ENCODE data around the gene SLC39A9. TPM values are rescaled to one million over a fixed set of nuclear protein-coding genes. Genes with fewer than 3 reads are reported as not detected.

Gene SLC39A9
- total and polyA plus RNA-seq, 2 of the 13 experiments (the other 11 are each of a cell fraction or from before 2014, with no cell fraction given) = 46.6 to 69.5 TPM

GRCh38 chr14:69398053-69398817 lies at the start of gene SLC39A9, which contains the start of gene ERH (continued):
- TF ChIP-seq ZBTB46 (CRISPR knock-in tag; IDR thresholded peaks at IDR 0.05; ENCODE audit: borderline replicate concordance) (no peak), ZNF768 (CRISPR knock-in tag; IDR thresholded peaks at IDR 0.05) (peak; percentile 64; the same call in 1 of the 2 replicates), ASH2L (IDR thresholded peaks at IDR 0.05; ENCODE audit: insufficient read length, low read depth, low read length) (peak; percentile 83), DNMT3B (CRISPR knock-in tag; conservative IDR thresholded peaks at IDR 0.05) (no peak), PRPF4 (IDR thresholded peaks at IDR 0.05; ENCODE audit: low read depth, low read length, poor library complexity, severe bottlenecking) (no peak), NR2C2 (CRISPR knock-in tag; IDR thresholded peaks at IDR 0.05; ENCODE audit: borderline replicate concordance) (peak; percentile 99), ZNF569 (CRISPR knock-in tag; IDR thresholded peaks at IDR 0.05; ENCODE audit: borderline replicate concordance) (no peak), RNF219 (CRISPR knock-in tag; IDR thresholded peaks at IDR 0.05) (no peak), GLI4 (CRISPR knock-in tag; IDR thresholded peaks at IDR 0.05; ENCODE audit: borderline replicate concordance) (peak; percentile 84; the same call in 1 of the 2 replicates), MAFG (CRISPR knock-in tag; IDR thresholded peaks at IDR 0.05) (no peak), NR2F1 (CRISPR knock-in tag; IDR thresholded peaks at IDR 0.05) (peak in 1 of 2 experiments; percentile 37; a peak in 1 of 4 replicates), MLX (CRISPR knock-in tag; IDR thresholded peaks at IDR 0.05) (no peak), ZNF564 (CRISPR knock-in tag; IDR thresholded peaks at IDR 0.05) (peak; percentile 25; the same call in 1 of the 2 replicates), HNF4A (CRISPR knock-in tag; IDR thresholded peaks at IDR 0.05) (peak; percentile 22; the same call in 1 of the 2 replicates), ZNF232 (CRISPR knock-in tag; IDR thresholded peaks at IDR 0.05; ENCODE audit: borderline replicate concordance) (peak; percentile 66; the same call in 1 of the 2 replicates), ZFP62 (CRISPR knock-in tag; IDR thresholded peaks at IDR 0.05) (no peak), ZNF354B (CRISPR knock-in tag; IDR thresholded peaks at IDR 0.05) (no peak), PATZ1 (CRISPR knock-in tag; IDR thresholded peaks at IDR 0.05) (peak; percentile 45; the same call in 1 of the 2 replicates), FOXC1 (CRISPR knock-in tag; IDR thresholded peaks at IDR 0.05; ENCODE audit: borderline replicate concordance) (peak; percentile 62), KAT2B (IDR thresholded peaks at IDR 0.05; ENCODE audit: borderline replicate concordance, low read depth, low read length) (no peak)

Measured in HepG2 (cell line).